OCI-LY7 (cell line): Measurements from ENCODE around the gene TRAPPC10.

Experiments
- EZH2phosphoT487 ChIP-seq: fragments of 200-600 bp; sonication (generic); IDR thresholded peaks from 2 replicates; pipeline ENCODE4 v1.6.1; 2018; ENCODE audit warnings: low read depth, borderline replicate concordance, mild to moderate bottlenecking, mixed run types, antibody characterized with exemption, low read length, moderate library complexity, mixed read lengths
- TF ChIP-seq, protein P1 (sequence below): fragments of 200-600 bp; sonication (generic); conservative IDR thresholded peaks from 2 replicates; pipeline ENCODE4 v1.5.1; 2014; ENCODE audit warnings: mild to moderate bottlenecking, antibody characterized with exemption, low read length, moderate library complexity, mixed read lengths

DNA sequence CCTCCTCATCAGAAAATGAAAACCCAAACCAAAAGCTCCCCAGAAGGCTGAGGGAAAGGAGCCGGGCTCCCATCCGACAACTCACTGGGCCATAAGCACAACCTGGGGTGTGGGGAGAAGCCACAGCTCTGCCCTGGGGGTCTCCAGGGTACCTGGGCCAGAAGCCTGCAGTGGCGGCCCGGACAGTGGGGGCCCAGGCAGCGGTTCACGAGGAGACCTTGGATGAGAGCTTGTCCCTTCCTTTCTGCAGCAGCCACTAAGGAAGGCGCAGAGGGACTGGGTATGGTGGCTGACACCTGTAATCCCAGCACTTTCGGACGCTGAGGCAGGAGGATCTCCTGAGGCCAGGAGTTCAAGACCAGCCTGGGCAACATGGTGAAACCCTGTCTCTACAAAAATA, 17.5 kb upstream of the TRAPPC10 start:
- TF ChIP-seq, protein P1, sequence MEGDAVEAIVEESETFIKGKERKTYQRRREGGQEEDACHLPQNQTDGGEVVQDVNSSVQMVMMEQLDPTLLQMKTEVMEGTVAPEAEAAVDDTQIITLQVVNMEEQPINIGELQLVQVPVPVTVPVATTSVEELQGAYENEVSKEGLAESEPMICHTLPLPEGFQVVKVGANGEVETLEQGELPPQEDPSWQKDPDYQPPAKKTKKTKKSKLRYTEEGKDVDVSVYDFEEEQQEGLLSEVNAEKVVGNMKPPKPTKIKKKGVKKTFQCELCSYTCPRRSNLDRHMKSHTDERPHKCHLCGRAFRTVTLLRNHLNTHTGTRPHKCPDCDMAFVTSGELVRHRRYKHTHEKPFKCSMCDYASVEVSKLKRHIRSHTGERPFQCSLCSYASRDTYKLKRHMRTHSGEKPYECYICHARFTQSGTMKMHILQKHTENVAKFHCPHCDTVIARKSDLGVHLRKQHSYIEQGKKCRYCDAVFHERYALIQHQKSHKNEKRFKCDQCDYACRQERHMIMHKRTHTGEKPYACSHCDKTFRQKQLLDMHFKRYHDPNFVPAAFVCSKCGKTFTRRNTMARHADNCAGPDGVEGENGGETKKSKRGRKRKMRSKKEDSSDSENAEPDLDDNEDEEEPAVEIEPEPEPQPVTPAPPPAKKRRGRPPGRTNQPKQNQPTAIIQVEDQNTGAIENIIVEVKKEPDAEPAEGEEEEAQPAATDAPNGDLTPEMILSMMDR: no peak
- no peak for TF ChIP-seq EZH2phosphoT487
